GM12892 (cell line): ENCODE data around the gene LILRB4.

ENCODE experiments used
- POLR2A ChIP-seq: IDR thresholded peaks from 2 replicates; pipeline ENCODE4 v1.6.1; 2011; ENCODE audit warnings: low read depth, low read length, control low read depth
- POLR2AphosphoS5 ChIP-seq: IDR thresholded peaks from 2 replicates; pipeline ENCODE4 v1.6.1; 2011; ENCODE audit warnings: low read depth, low read length, control low read depth

DNA sequence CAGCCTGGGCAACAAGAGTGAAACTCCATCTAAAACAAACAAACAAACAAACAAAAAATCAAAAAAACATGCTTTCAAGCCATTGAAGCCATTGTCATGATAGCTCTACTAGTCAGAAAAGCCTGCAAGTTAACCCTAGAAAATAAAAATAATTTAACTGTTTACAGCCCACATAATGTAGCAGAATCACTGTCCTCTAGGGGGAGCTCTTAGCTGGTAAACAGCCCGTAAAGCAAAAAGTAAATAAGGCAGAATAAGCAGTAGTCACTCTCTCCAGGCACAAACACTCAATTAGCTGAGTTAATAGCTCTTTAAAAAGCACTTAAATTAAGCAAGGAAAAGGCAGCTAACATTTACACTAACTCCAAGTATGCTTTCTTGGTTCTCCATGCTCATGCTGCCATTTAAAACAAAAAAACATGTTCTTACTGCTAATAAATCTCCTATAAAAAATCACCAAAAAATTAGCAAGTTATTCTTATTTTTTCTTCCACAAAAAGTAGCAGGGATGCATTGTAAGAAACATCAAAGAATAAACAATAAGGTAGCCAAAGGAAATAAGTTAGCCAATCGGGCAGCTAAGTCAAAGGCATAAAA is 11.3 kb downstream of the LILRB4 start:
- TF ChIP-seq POLR2A (no peak), POLR2AphosphoS5 (no peak)
